Mesendoderm (in vitro differentiated cells): ENCODE measurements around the gene COL4A2.

Experiments
- DNase-seq: peaks from one replicate; pipeline ENCODE4 v3.0.0; 2013
- H2AK5ac ChIP-seq: 2 replicates; pipeline ENCODE4 v1.6.1; 2013; ENCODE audit warnings: low read length, inconsistent platforms
- H2BK120ac ChIP-seq: 2 replicates; pipeline ENCODE4 v1.6.1; 2013; ENCODE audit warnings: low read depth, mild to moderate bottlenecking, low read length, moderate library complexity, mixed read lengths
- H2BK15ac ChIP-seq: replicated peaks from 2 replicates; pipeline ENCODE4 v1.6.1; 2013; ENCODE audit warnings: low read depth, mild to moderate bottlenecking, moderate library complexity
- H2BK5ac ChIP-seq: 2 replicates; pipeline ENCODE4 v1.6.1; 2013; ENCODE audit warnings: low read length, inconsistent platforms
- H3K18ac ChIP-seq: 2 replicates; pipeline ENCODE4 v1.6.1; 2013; ENCODE audit warnings: mild to moderate bottlenecking, low read length, mixed read lengths
- H3K23ac ChIP-seq: one replicate; pipeline ENCODE4 v1.6.1; 2013; ENCODE audit warnings: low read length
- H3K27ac ChIP-seq: 2 replicates; pipeline ENCODE4 v1.5.1; 2013; ENCODE audit warnings: low read depth, mild to moderate bottlenecking, inconsistent platforms, low read length, moderate library complexity
- H3K27me3 ChIP-seq: 2 replicates; pipeline ENCODE4 v1.6.1; 2013; ENCODE audit warnings: low read length, control low read depth, mild to moderate bottlenecking, inconsistent platforms; ENCODE audit not compliant: insufficient read depth, poor library complexity
- H3K36me3 ChIP-seq: 2 replicates; pipeline ENCODE4 v1.6.1; 2013; ENCODE audit warnings: low read length, inconsistent platforms; ENCODE audit not compliant: control insufficient read depth, insufficient read depth
- H3K4ac ChIP-seq: one replicate; pipeline ENCODE4 v1.6.1; 2013; ENCODE audit warnings: low read depth, mild to moderate bottlenecking, low read length, moderate library complexity
- H3K4me1 ChIP-seq: 2 replicates; pipeline ENCODE4 v1.6.1; 2013; ENCODE audit warnings: low read depth, low read length, inconsistent platforms; ENCODE audit not compliant: control insufficient read depth
- H3K4me2 ChIP-seq: 2 replicates; pipeline ENCODE4 v1.6.1; 2013; ENCODE audit warnings: low read length
- H3K4me3 ChIP-seq: 2 replicates; pipeline ENCODE4 v1.5.1; 2013; ENCODE audit warnings: mild to moderate bottlenecking, low read length
- H3K56ac ChIP-seq: one replicate; pipeline ENCODE4 v1.6.1; 2013; ENCODE audit warnings: low read length
- H3K79me1 ChIP-seq: 2 replicates; pipeline ENCODE4 v1.6.1; 2013; ENCODE audit warnings: low read length, inconsistent platforms
- H3K79me2 ChIP-seq: 2 replicates; pipeline ENCODE4 v1.6.1; 2013; ENCODE audit warnings: mild to moderate bottlenecking, low read length; ENCODE audit not compliant: control insufficient read depth, insufficient read depth
- H3K9ac ChIP-seq: 2 replicates; pipeline ENCODE4 v1.6.1; 2013; ENCODE audit warnings: low read length, inconsistent platforms
- H4K5ac ChIP-seq: one replicate; pipeline ENCODE4 v1.6.1; 2013; ENCODE audit warnings: low read length
- H4K8ac ChIP-seq: one replicate; pipeline ENCODE4 v1.6.1; 2013; ENCODE audit warnings: low read depth, mild to moderate bottlenecking, control low read depth, low read length, moderate library complexity
- WGBS: extraction: QIAGEN DNeasy Blood & Tissue Kit; methylation state at CpG from one replicate; pipeline ENCODE4 v1.1.7; 2013; ENCODE audit warnings: low lambda C conversion rate, missing lambda C conversion rate; ENCODE audit not compliant: insufficient coverage; ENCODE audit errors: extremely low coverage; 5-methylcytosine and 5-hydroxymethylcytosine counted together

Gene COL4A2

GRCh38 chr13:110521946-110522345 is 214.9 kb downstream of the COL4A2 start:
- no peak overlapping the region for H3K56ac ChIP-seq
- no peak overlapping the region for H2BK5ac ChIP-seq
- no peak overlapping the region for H3K4me3 ChIP-seq
- no peak overlapping the region for H3K4ac ChIP-seq
- peaks cover 10% of the 10 kb centered on the region for H3K79me2 ChIP-seq
- H3K4me1 ChIP-seq: no peaks in the 10 kb centered on the region
- no peak overlapping the region for H4K8ac ChIP-seq
- DNase-seq: no peak
- no peak overlapping the region for H3K23ac ChIP-seq
- H3K36me3 ChIP-seq: no peaks in the 10 kb centered on the region
- H3K27ac ChIP-seq: no peak overlapping the region
- no peak overlapping the region for H2AK5ac ChIP-seq
- no peaks in the 10 kb centered on the region for H3K27me3 ChIP-seq
- no peak overlapping the region for H4K5ac ChIP-seq
- H2BK120ac ChIP-seq: no peak overlapping the region
- H3K9ac ChIP-seq: no peak overlapping the region
- no peak overlapping the region for H3K4me2 ChIP-seq
- H3K18ac ChIP-seq: no peak overlapping the region
- no CpG with 5 or more reads among the region's 7 CpGs for WGBS
- H3K79me1 ChIP-seq: peaks cover 8% of the 10 kb centered on the region
- no peak overlapping the region for H2BK15ac ChIP-seq

- H2BK120ac ChIP-seq: no peak overlapping the region
- H2BK15ac ChIP-seq: no peak overlapping the region
- H3K56ac ChIP-seq: no peak overlapping the region
- H3K4me2 ChIP-seq: no peak overlapping the region
- no peak overlapping the region for H3K4me3 ChIP-seq
- H3K27me3 ChIP-seq: no peaks in the 10 kb centered on the region
- DNase-seq: no peak
- no peak overlapping the region for H2AK5ac ChIP-seq
- no peak overlapping the region for H3K18ac ChIP-seq
- peaks cover 12% of the 10 kb centered on the region for H3K79me2 ChIP-seq
- no peak overlapping the region for H3K9ac ChIP-seq
- no CpG with 5 or more reads among the region's 5 CpGs for WGBS
- no peaks in the 10 kb centered on the region for H3K36me3 ChIP-seq
- H3K4me1 ChIP-seq: peaks cover 3% of the 10 kb centered on the region
- H3K27ac ChIP-seq: no peak overlapping the region
- H3K4ac ChIP-seq: no peak overlapping the region
- no peak overlapping the region for H2BK5ac ChIP-seq
- peaks cover 9% of the 10 kb centered on the region for H3K79me1 ChIP-seq
- H3K23ac ChIP-seq: no peak overlapping the region
- H4K8ac ChIP-seq: no peak overlapping the region
- H4K5ac ChIP-seq: no peak overlapping the region
Observed at GRCh38 chr13:110522721-110523120, 215.6 kb downstream of the COL4A2 start.

- H3K9ac ChIP-seq: no peak overlapping the region
- no peak overlapping the region for H2BK120ac ChIP-seq
- H3K79me1 ChIP-seq: peaks cover 9% of the 10 kb centered on the region
- no peak overlapping the region for H3K4me3 ChIP-seq
- no peak overlapping the region for H3K23ac ChIP-seq
- H4K5ac ChIP-seq: no peak overlapping the region
- no peaks in the 10 kb centered on the region for H3K27me3 ChIP-seq
- H3K79me2 ChIP-seq: peaks cover 12% of the 10 kb centered on the region
- DNase-seq: no peak
- no peak overlapping the region for H4K8ac ChIP-seq
- H2BK15ac ChIP-seq: no peak overlapping the region
- H3K4me2 ChIP-seq: no peak overlapping the region
- no peak overlapping the region for H2BK5ac ChIP-seq
- H3K4me1 ChIP-seq: peaks cover 3% of the 10 kb centered on the region
- no peak overlapping the region for H3K56ac ChIP-seq
- WGBS: no CpG with 5 or more reads among the region's 9 CpGs
- H2AK5ac ChIP-seq: no peak overlapping the region
- no peak overlapping the region for H3K27ac ChIP-seq
- H3K18ac ChIP-seq: no peak overlapping the region
- no peaks in the 10 kb centered on the region for H3K36me3 ChIP-seq
- no peak overlapping the region for H3K4ac ChIP-seq
Observed at GRCh38 chr13:110523180-110523579, 216.1 kb downstream of the COL4A2 start.

- Histone ChIP-seq H4K8ac (no peak overlapping the region), H2AK5ac (no peak overlapping the region), H3K4me3 (no peak overlapping the region), H3K36me3 (no peaks in the 10 kb centered on the region), H3K18ac (no peak overlapping the region), H3K27ac (no peak overlapping the region), H2BK15ac (no peak overlapping the region), H3K4me2 (no peak overlapping the region), H3K23ac (no peak overlapping the region), H4K5ac (no peak overlapping the region), H2BK5ac (no peak overlapping the region), H3K27me3 (no peaks in the 10 kb centered on the region), H3K79me1 (peaks cover 9% of the 10 kb centered on the region), H3K4ac (no peak overlapping the region), H3K79me2 (peaks cover 12% of the 10 kb centered on the region), H3K4me1 (peaks cover 5% of the 10 kb centered on the region), H3K56ac (no peak overlapping the region), H3K9ac (no peak overlapping the region), H2BK120ac (no peak overlapping the region)
- no peak for DNase-seq
- no CpG with 5 or more reads among the region's 17 CpGs for WGBS
Observed at GRCh38 chr13:110523838-110524540, 216.9 kb downstream of the COL4A2 start.

GRCh38 chr13:110524541-110525257 is 217.6 kb downstream of the COL4A2 start:
- H4K8ac ChIP-seq: no peak overlapping the region
- no peak overlapping the region for H2BK5ac ChIP-seq
- H3K9ac ChIP-seq: no peak overlapping the region
- H3K36me3 ChIP-seq: no peaks in the 10 kb centered on the region
- no peak overlapping the region for H3K4ac ChIP-seq
- H3K4me1 ChIP-seq: peaks cover 8% of the 10 kb centered on the region
- H4K5ac ChIP-seq: no peak overlapping the region
- no peak overlapping the region for H3K56ac ChIP-seq
- no peak for DNase-seq
- H3K27me3 ChIP-seq: no peaks in the 10 kb centered on the region
- H3K4me3 ChIP-seq: no peak overlapping the region
- peaks cover 9% of the 10 kb centered on the region for H3K79me1 ChIP-seq
- no peak overlapping the region for H3K23ac ChIP-seq
- no peak overlapping the region for H2BK15ac ChIP-seq
- no peak overlapping the region for H3K18ac ChIP-seq
- H3K4me2 ChIP-seq: no peak overlapping the region
- H2AK5ac ChIP-seq: no peak overlapping the region
- no peak overlapping the region for H3K27ac ChIP-seq
- WGBS: no CpG with 5 or more reads among the region's 21 CpGs
- peaks cover 12% of the 10 kb centered on the region for H3K79me2 ChIP-seq
- H2BK120ac ChIP-seq: no peak overlapping the region
